HG03103 (cell line): ENCODE results near the gene DNAH6.

Experiments
- ATAC-seq: cut with Tn5 transposase; IDR thresholded peaks from one replicate; pipeline ENCODE4 v1.9.1; 2021; ENCODE audit warnings: low read depth; ENCODE audit not compliant: unreplicated experiment

The DNAH6 gene

GRCh38 chr2:84788498-84788897 is 272.2 kb downstream of the DNAH6 start:
- no peak for ATAC-seq

GRCh38 chr2:84792856-84793522 is 276.7 kb downstream of the DNAH6 start:
- ATAC-seq, result no peak

GRCh38 chr2:84793641-84794040 is 277.3 kb downstream of the DNAH6 start:
- no peak for ATAC-seq

GRCh38 chr2:84796798-84797197 is 280.5 kb downstream of the DNAH6 start:
- no peak for ATAC-seq

GRCh38 chr2:84797271-84797670 is 281.0 kb downstream of the DNAH6 start:
- ATAC-seq, result no peak

- no peak for ATAC-seq
Measured at GRCh38 chr2:84799772-84800171, 283.5 kb downstream of the DNAH6 start.

- no peak for ATAC-seq
Measured at GRCh38 chr2:84800194-84800805, 284.0 kb downstream of the DNAH6 start.

- no peak for ATAC-seq
Measured at GRCh38 chr2:84801811-84802210, 285.5 kb downstream of the DNAH6 start.

GRCh38 chr2:84805250-84805958 is 289.1 kb downstream of the DNAH6 start:
- ATAC-seq, result no peak

- ATAC-seq, result no peak
Measured at GRCh38 chr2:84807063-84807485, 290.8 kb downstream of the DNAH6 start.

GRCh38 chr2:84808279-84808678 is 292.0 kb downstream of the DNAH6 start:
- ATAC-seq, result no peak

- ATAC-seq, result no peak
Measured at GRCh38 chr2:84811839-84812431, 295.6 kb downstream of the DNAH6 start.

GRCh38 chr2:84815146-84815545 is 298.8 kb downstream of the DNAH6 start:
- no peak for ATAC-seq

GRCh38 chr2:84816426-84817026 is 300.2 kb downstream of the DNAH6 start:
- ATAC-seq, result peak; percentile 59

GRCh38 chr2:84817239-84817655 is 300.9 kb downstream of the DNAH6 start:
- peak; percentile 93 for ATAC-seq

GRCh38 chr2:84821806-84822205 is 305.5 kb downstream of the DNAH6 start:
- ATAC-seq, result no peak

GRCh38 chr2:84823229-84823628 is 306.9 kb downstream of the DNAH6 start:
- no peak for ATAC-seq

GRCh38 chr2:84823788-84824187 is 307.5 kb downstream of the DNAH6 start:
- no peak for ATAC-seq

- ATAC-seq, result no peak
Measured at GRCh38 chr2:84827978-84828575, 311.8 kb downstream of the DNAH6 start.

- no peak for ATAC-seq
Measured at GRCh38 chr2:84829693-84830092, 313.4 kb downstream of the DNAH6 start.

GRCh38 chr2:84830095-84830494 is 313.8 kb downstream of the DNAH6 start:
- no peak for ATAC-seq
